ENCODE measurements around the gene HLCS. TPM values are rescaled to one million over a fixed set of nuclear protein-coding genes. Genes with fewer than 3 reads are reported as not detected.

Gene HLCS
- total and polyA plus RNA-seq, 2 of the 8 experiments (the other 6 are each of a cell fraction or from before 2014, with no cell fraction given): 4.7 to 12.2 TPM

- Histone ChIP-seq H3K23me2 (ENCODE audit: low read depth, low read length) (no peaks in the 10 kb centered on the region; the same call in 1 of the 2 replicates), H2BK120ac (replicated peaks; ENCODE audit: low read depth, low read length) (no peak overlapping the region), H3K18ac (ENCODE audit: extremely low read depth, low read length) (no peak overlapping the region), H3K79me1 (ENCODE audit: low read depth, low read length) (no peaks in the 10 kb centered on the region), H3K9me3 (ENCODE audit: insufficient read depth in 2 of 2, low read depth in 1 of 2, low read length in 1 of 2) (no peaks in the 10 kb centered on the region), H3K56ac (replicated peaks; ENCODE audit: insufficient read length, low read depth, low read length) (no peak overlapping the region), H3K14ac (ENCODE audit: insufficient read length) (no peak overlapping the region), H3K27ac (ENCODE audit: low read depth, low read length) (no peak overlapping the region), H3K4ac (replicated peaks; ENCODE audit: insufficient read length, low read depth, low read length) (no peak overlapping the region), H2BK15ac (ENCODE audit: low read length) (no peak overlapping the region), H4K91ac (replicated peaks; ENCODE audit: insufficient read length, low read length) (no peak overlapping the region), H3K27me3 (replicated peaks in 1 of 4; ENCODE audit: control insufficient read depth in 3 of 4, extremely low read depth in 1 of 4, insufficient read depth in 3 of 4, low read length in 3 of 4) (no peaks in the 10 kb centered on the region), H3K36me3 (ENCODE audit: control insufficient read depth in 2 of 4, insufficient read depth in 4 of 4, low read length in 3 of 4) (no peaks in the 10 kb centered on the region), H3K23ac (ENCODE audit: insufficient read length) (no peak overlapping the region), H3K4me3 (ENCODE audit: extremely low read depth in 1 of 4, insufficient read depth in 2 of 4, low read depth in 3 of 4, low read length in 4 of 4) (no peak overlapping the region), H3K79me2 (ENCODE audit: control insufficient read depth in 1 of 2, insufficient read depth in 2 of 2, low read length in 2 of 2) (no peaks in the 10 kb centered on the region), H3K4me2 (ENCODE audit: insufficient read depth in 1 of 2, low read depth in 2 of 2, low read length in 2 of 2) (no peak overlapping the region), H4K8ac (ENCODE audit: extremely low read depth, insufficient read depth, low read length) (no peak overlapping the region), H2BK20ac (ENCODE audit: low read length) (no peak overlapping the region), H4K20me1 (replicated peaks in 1 of 2; ENCODE audit: control insufficient read depth in 1 of 2, insufficient read depth in 2 of 2, low read length in 2 of 2) (no peaks in the 10 kb centered on the region), H4K5ac (ENCODE audit: insufficient read length, low read depth, low read length) (no peak overlapping the region), H2AFZ (ENCODE audit: low read length) (no peak overlapping the region), H2AK5ac (ENCODE audit: low read depth, low read length) (no peak overlapping the region), H2BK12ac (ENCODE audit: low read depth, low read length) (no peak overlapping the region), H3K9ac (replicated peaks in 1 of 4; ENCODE audit: extremely low read depth in 1 of 4, low read depth in 3 of 4, low read length in 3 of 4) (no peak overlapping the region), H2BK5ac (ENCODE audit: low read depth, low read length) (no peak overlapping the region), H3K4me1 (replicated peaks in 1 of 4; ENCODE audit: control insufficient read depth in 3 of 4, insufficient read depth in 4 of 4, low read length in 3 of 4) (no peaks in the 10 kb centered on the region)
- ChIA-PET POLR2A (ENCODE audit: partially characterized antibody) (no interaction called here), CTCF (ENCODE audit: partially characterized antibody) (no interaction called here)
- FAIRE-seq: no peak
- no peak for DNase-seq (ENCODE audit: low read depth in 1 of 2, low spot score in 2 of 2)
- TF ChIP-seq CEBPB (IDR thresholded peaks at IDR 0.05; ENCODE audit: low read depth, low read length) (no peak), RNF2 (IDR thresholded peaks at IDR 0.05; ENCODE audit: borderline replicate concordance, low read depth, low read length, missing control alignments, poor library complexity, severe bottlenecking) (no peak), SP4 (IDR thresholded peaks at IDR 0.05; ENCODE audit: low read length) (no peak)
- 90% methylated on average over 6 of the region's 6 CpGs; no CpG with 5 or more reads in 1 of the 2 experiments for WGBS, 2 experiments (ENCODE audit: extremely low coverage in 1 of 2, insufficient coverage in 1 of 2, insufficient read length in 1 of 2, insufficient replicate concordance in 2 of 2, low coverage in 1 of 2, low lambda C conversion rate in 2 of 2, missing lambda C conversion rate in 1 of 2)
These were observed 64.9 kb downstream of the HLCS start for GRCh38 chr21:36901575-36901974.

All from H1 (cell line).